CD8-positive, alpha-beta memory T cell (primary cell): ENCODE measurements around the gene RANBP1. TPM values are rescaled to one million over a fixed set of nuclear protein-coding genes. Genes with fewer than 3 reads are reported as not detected.

Experiments used
- CTCF ChIA-PET: fragments of 350-600 bp; sonication (Branson Sonifier 250); formaldehyde crosslinking; loops from one replicate; lab custom pipeline; 2021; ENCODE audit warnings: antibody characterized with exemption; lab: Charles Lee
- POLR2A ChIA-PET: fragments of 350-600 bp; sonication (Branson Sonifier 250); formaldehyde crosslinking; loops from one replicate; lab custom pipeline; 2021; ENCODE audit warnings: antibody characterized with exemption; lab: Charles Lee
- DNase-seq, 5 donors: peaks; one replicate each; pipeline versions ENCODE4 v3.0.0 to v3.0.0-alpha.2; 2020 to 2022; ENCODE audit warnings: mixed read lengths in 1 of 5
- H3K27ac ChIP-seq: one replicate; pipeline ENCODE4 v1.7.0; 2013; ENCODE audit warnings: low read depth, mild to moderate bottlenecking, low read length, moderate library complexity
- H3K27me3 ChIP-seq: 2 replicates; pipeline ENCODE4 v1.7.0; 2013; ENCODE audit warnings: low read length, mild to moderate bottlenecking; ENCODE audit not compliant: insufficient read depth, poor library complexity, severe bottlenecking
- H3K36me3 ChIP-seq: 2 replicates; pipeline ENCODE4 v1.7.0; 2013; ENCODE audit warnings: mild to moderate bottlenecking, low read length, moderate library complexity; ENCODE audit not compliant: insufficient read depth
- H3K4me1 ChIP-seq: 2 replicates; pipeline ENCODE4 v1.7.0; 2013; ENCODE audit warnings: mild to moderate bottlenecking, low read length, moderate library complexity; ENCODE audit not compliant: insufficient read depth
- H3K4me3 ChIP-seq: 2 replicates; pipeline ENCODE4 v1.7.0; 2013; ENCODE audit warnings: mild to moderate bottlenecking, low read length
- H3K9me3 ChIP-seq: 2 replicates; pipeline ENCODE4 v1.7.0; 2013; ENCODE audit warnings: mild to moderate bottlenecking, low read length
- H3K27ac Mint-ChIP-seq, 8 donors: one replicate each; pipeline ENCODE4 v1.8.0; 2020 to 2021; ENCODE audit warnings: mixed read lengths in 8 of 8, mild to moderate bottlenecking in 6 of 8, inconsistent platforms in 3 of 8, moderate library complexity in 3 of 8
- H3K27me3 Mint-ChIP-seq, 2 donors: one replicate each; pipeline ENCODE4 v1.8.0; 2020 to 2021; ENCODE audit warnings: mixed read lengths in 2 of 2, mild to moderate bottlenecking in 1 of 2, moderate library complexity in 1 of 2
- H3K36me3 Mint-ChIP-seq, 3 donors: one replicate each; pipeline ENCODE4 v1.8.0; 2020 to 2021; ENCODE audit warnings: mixed read lengths in 3 of 3, inconsistent platforms in 1 of 3, mild to moderate bottlenecking in 1 of 3
- H3K4me1 Mint-ChIP-seq, 3 donors: one replicate each; pipeline ENCODE4 v1.8.0; 2020 to 2021; ENCODE audit warnings: mixed read lengths in 3 of 3, inconsistent platforms in 1 of 3, mild to moderate bottlenecking in 1 of 3
- H3K4me3 Mint-ChIP-seq, 7 donors: one replicate each; pipeline ENCODE4 v1.8.0; 2020 to 2021; ENCODE audit warnings: mixed read lengths in 7 of 7, mild to moderate bottlenecking in 6 of 7, moderate library complexity in 4 of 7, inconsistent platforms in 2 of 7
- H3K9me3 Mint-ChIP-seq, 5 donors: one replicate each; pipeline ENCODE4 v1.8.0; 2020 to 2022; ENCODE audit warnings: mixed read lengths in 5 of 5, mild to moderate bottlenecking in 3 of 5, moderate library complexity in 2 of 5, inconsistent platforms in 1 of 5
- polyA plus RNA-seq: library from polyadenylated mRNA; unstranded; fragments of 300-500 nt; fragmentation: Illumina TruSeq; gene quantifications from one replicate; pipeline ENCODE4 v1.2.3, GENCODE V29; 2021
- total RNA-seq, 2 experiments: library from RNA; stranded (reverse); gene quantifications; one replicate each; pipeline ENCODE4 v1.2.3, GENCODE V29; 2021

Gene RANBP1
- total and polyA plus RNA-seq, 3 experiments from 2014 or later: 102 to 459 (median 436) TPM

DNA sequence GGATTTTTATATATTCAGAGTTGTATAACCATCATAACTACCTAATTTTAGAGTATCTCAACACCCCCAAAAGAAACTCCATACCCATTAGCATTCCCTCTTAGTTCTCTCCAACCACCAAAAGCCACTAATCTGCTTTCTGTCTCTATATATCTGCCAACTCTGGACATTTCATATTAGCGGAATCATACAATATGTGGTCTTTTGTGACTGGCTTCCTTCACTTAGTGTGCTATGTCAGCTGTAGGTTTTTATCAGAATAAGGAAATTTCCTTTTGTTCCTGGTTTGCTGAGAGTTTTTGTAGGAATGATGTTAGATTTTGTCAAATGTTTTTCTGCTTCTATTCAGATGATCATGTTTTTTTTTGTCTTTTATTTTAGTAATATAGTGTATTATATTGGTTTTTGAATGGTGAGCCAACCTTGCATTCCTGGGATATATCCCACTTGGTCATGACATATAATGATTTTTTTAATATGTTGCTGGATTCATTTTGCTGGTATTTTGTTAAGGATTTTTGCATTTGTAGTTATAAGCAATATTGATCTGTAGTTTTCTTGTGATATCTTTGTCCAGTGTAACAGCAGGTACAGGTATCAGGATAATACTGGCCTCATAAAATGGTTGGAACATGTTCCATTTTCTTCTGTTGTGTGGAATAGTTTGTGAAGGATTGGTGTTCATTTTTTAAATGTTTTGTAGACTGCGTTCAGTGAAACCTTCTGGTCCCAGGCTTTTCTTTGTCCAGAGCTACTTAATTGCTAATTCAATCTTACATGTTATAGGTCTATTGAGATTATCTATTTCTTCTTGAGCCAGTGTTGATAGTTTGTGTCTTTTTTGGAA, 19.1 kb upstream of the RANBP1 start:
- POLR2A ChIA-PET: no interaction called here
- H3K27me3 Mint-ChIP-seq: no peaks in the 10 kb centered on the region
- peaks cover 0 to 2% (median 0%) of the 10 kb centered on the region in 5 donors for H3K9me3 Mint-ChIP-seq
- no peaks in the 10 kb centered on the region for H3K27me3 ChIP-seq
- H3K27ac Mint-ChIP-seq: peak overlapping the region in 4 of 8 donors; percentile 15 to 96 (median 70)
- no peaks in the 10 kb centered on the region for H3K9me3 ChIP-seq
- H3K4me1 ChIP-seq: peaks cover 36% of the 10 kb centered on the region
- no peak for DNase-seq
- no peak overlapping the region for H3K4me3 Mint-ChIP-seq
- no peak overlapping the region for H3K27ac ChIP-seq
- H3K36me3 Mint-ChIP-seq: peaks cover 11 to 68% (median 22%) of the 10 kb centered on the region in 3 donors
- H3K4me3 ChIP-seq: no peak overlapping the region
- CTCF ChIA-PET: interaction anchor here (1.7 kb wide), 1 partner anchor 14 kb away, joined by 5 read pairs; no protein-coding TSS in a partner anchor
- H3K4me1 Mint-ChIP-seq: peaks cover 46 to 77% (median 72%) of the 10 kb centered on the region in 3 donors
- peaks cover 59% of the 10 kb centered on the region for H3K36me3 ChIP-seq

DNA sequence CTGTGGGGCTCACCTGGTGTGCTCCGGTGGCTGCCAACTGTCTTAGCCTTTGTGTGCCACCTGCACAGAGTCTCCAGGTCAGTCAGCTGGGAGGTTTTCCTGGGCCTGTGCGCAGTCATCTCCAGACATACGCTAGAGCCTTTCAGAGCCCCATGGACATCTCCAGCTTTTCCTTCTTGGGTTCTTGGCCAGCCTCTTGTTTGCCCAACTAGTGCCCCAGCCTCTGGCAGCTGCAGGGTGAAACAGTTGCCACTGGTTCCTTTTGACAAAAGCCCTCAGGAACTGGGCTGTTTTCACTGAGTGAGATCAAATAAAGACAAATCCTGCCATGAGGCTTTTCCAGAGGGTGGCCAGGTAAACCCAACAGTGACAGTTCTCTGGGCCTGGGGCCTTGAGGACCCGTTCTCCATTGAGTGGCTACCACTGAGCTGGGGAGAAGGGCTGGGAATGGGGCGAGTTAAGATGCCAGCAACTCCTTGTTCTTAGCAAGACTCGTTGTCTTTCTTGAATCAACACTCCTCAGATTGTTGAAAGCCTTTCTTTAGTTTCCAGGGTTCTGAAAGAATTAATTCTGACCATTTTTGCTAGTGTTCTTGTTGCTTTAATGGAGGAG, 16.7 kb upstream of the RANBP1 start:
- Histone ChIP-seq H3K4me1 (peaks cover 28% of the 10 kb centered on the region), H3K4me3 (no peak overlapping the region), H3K27ac (peak overlapping the region; percentile 10), H3K27me3 (no peaks in the 10 kb centered on the region), H3K36me3 (peaks cover 46% of the 10 kb centered on the region), H3K9me3 (no peaks in the 10 kb centered on the region)
- Mint-ChIP-seq H3K36me3 (peaks cover 11 to 61% (median 24%) of the 10 kb centered on the region in 3 donors), H3K4me1 (peaks cover 37 to 61% (median 54%) of the 10 kb centered on the region in 3 donors), H3K9me3 (peaks cover 0 to 2% (median 0%) of the 10 kb centered on the region in 5 donors), H3K27ac (peak overlapping the region; percentile 85 to 98 (median 96)), H3K27me3 (no peaks in the 10 kb centered on the region), H3K4me3 (peak overlapping the region in 5 of 7 donors; percentile 15 to 81 (median 71))
- ChIA-PET CTCF (no interaction called here), POLR2A (no interaction called here)
- peak in 1 of 5 donors; percentile 22 for DNase-seq

DNA sequence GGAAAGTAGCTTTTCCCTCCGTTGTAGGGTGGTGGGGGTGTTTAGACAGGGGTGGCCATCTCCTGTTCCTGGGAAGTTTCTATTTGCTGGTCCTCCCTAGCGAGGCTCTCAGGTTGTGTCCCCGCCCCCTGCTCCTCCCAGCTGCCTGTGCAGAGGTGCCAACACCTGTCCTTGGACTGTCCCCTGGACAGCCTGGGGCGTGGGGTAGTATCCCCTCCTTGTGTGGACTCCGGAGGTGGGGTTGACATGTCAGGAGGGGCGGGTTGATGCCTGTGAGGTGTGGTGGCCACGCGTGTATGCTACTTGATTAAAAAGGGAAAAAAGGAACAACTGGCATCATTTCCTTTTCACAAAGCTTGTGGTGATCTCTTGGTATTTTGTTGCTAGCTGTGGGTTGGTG, 14.3 kb upstream of the RANBP1 start:
- Histone ChIP-seq H3K27me3 (no peaks in the 10 kb centered on the region), H3K4me1 (peaks cover 28% of the 10 kb centered on the region), H3K4me3 (no peak overlapping the region), H3K36me3 (peaks cover 40% of the 10 kb centered on the region), H3K27ac (no peak overlapping the region), H3K9me3 (no peaks in the 10 kb centered on the region)
- peak in 1 of 5 donors; percentile 51 for DNase-seq
- CTCF ChIA-PET: interaction anchor here (0.9 to 1.8 kb wide), 3 partner anchors 9 to 23 kb away, joined by 3 to 7 read pairs (median 3); no protein-coding TSS in a partner anchor
- Mint-ChIP-seq H3K9me3 (peaks cover 0 to 2% (median 0%) of the 10 kb centered on the region in 5 donors), H3K4me1 (peaks cover 37 to 53% (median 42%) of the 10 kb centered on the region in 3 donors), H3K27ac (peak overlapping the region; percentile 70 to 98 (median 96)), H3K36me3 (peaks cover 5 to 60% (median 13%) of the 10 kb centered on the region in 3 donors), H3K27me3 (no peaks in the 10 kb centered on the region), H3K4me3 (peak overlapping the region in 1 of 7 donors; percentile 36)
- POLR2A ChIA-PET: interaction anchor here (1.1 to 1.4 kb wide), 3 partner anchors 9 to 16 kb away, joined by 3 to 4 read pairs (median 3); partner anchors contain the start of gene TRMT2A

DNA sequence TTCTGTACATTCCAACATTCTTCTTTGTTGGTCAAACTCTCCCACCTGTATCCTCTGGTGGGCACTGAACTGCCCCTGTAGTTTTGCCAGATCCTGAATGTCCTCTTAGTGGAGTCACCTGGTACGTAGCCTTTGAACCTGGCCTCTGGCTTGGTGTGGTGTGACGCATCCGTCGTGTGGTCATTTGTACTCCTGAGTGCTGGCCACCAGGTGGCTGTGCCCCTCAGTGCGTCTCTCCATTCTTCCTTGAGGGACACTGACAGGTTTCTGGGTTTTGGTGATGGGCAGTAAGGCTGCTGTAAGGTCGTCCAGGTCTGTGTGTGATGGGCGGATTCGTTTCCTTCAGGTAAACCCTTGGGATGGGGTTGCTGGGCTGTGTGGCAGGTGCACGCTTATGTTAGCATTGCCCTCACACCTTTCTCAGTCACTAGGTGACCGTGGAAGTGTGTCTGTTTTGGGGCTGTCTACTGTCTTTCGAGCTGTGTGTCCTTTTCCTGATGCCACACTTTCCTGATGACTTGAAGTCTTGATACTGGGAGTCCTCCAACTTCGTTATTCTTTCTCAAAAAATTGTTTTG, 13.6 kb upstream of the RANBP1 start:
- H3K4me1 Mint-ChIP-seq: peaks cover 34 to 51% (median 38%) of the 10 kb centered on the region in 3 donors

DNA sequence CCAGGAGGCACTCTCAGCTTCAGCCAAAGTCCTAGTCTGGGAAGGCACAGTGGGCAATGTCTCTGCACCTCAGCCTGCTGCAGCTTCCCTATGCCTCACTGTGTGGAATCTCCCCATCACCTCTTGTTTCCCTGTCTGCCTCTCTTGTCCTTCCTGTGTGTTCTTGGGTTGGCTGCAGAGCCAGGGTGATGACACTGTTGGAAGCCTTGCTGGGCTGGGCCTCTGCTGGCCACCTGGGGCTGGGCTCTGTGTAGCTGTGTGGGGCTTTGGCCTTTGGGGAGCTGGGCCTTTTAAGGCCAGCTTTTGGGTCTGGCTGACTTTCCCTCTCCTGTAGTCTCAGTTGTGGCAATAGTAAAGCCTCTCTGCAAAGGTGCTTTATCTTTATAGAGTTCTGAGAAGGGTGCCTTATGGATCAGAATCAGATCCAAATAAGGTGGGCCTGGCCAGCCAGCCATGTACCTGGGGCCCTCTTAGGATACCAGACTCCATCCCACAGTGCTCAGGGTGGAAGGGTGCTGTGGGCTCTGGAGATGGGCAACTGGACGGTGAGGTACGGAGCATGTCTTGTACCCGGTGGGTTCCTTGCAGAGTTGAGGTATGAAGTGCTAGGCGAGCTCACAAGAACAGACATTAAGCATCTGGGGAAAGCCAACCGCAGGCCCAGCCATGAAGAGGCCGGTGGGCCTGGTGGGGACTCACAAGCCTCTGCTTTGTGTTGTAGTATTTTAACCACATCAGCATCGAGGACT, 10.3 kb upstream of the RANBP1 start:
- Mint-ChIP-seq H3K27me3 (no peaks in the 10 kb centered on the region), H3K4me1 (peaks cover 7 to 21% (median 9%) of the 10 kb centered on the region in 3 donors), H3K4me3 (no peak overlapping the region), H3K9me3 (no peaks in the 10 kb centered on the region), H3K27ac (peak overlapping the region in 2 of 8 donors; percentile 44 to 72), H3K36me3 (peaks cover 0 to 67% (median 8%) of the 10 kb centered on the region in 3 donors)
- peaks cover 53% of the 10 kb centered on the region for H3K36me3 ChIP-seq
- no peak overlapping the region for H3K4me3 ChIP-seq
- H3K9me3 ChIP-seq: no peaks in the 10 kb centered on the region
- H3K27me3 ChIP-seq: no peaks in the 10 kb centered on the region
- peak in 1 of 5 donors; percentile 25 for DNase-seq
- H3K4me1 ChIP-seq: peaks cover 6% of the 10 kb centered on the region
- ChIA-PET POLR2A (no interaction called here), CTCF (no interaction called here)
- H3K27ac ChIP-seq: no peak overlapping the region

More for the DNA sequence above, 13.6 kb upstream of the RANBP1 start:
- peak in 1 of 5 donors; percentile 18 for DNase-seq
- CTCF ChIA-PET: interaction anchor here (1.3 kb wide), 1 partner anchor 11 kb away, joined by 3 read pairs; no protein-coding TSS in a partner anchor
- Mint-ChIP-seq H3K9me3 (no peaks in the 10 kb centered on the region), H3K27ac (peak overlapping the region; percentile 72 to 98 (median 92)), H3K27me3 (no peaks in the 10 kb centered on the region), H3K4me3 (no peak overlapping the region), H3K36me3 (peaks cover 1 to 61% (median 9%) of the 10 kb centered on the region in 3 donors)
- Histone ChIP-seq H3K27me3 (no peaks in the 10 kb centered on the region), H3K27ac (no peak overlapping the region), H3K4me3 (no peak overlapping the region), H3K36me3 (peaks cover 40% of the 10 kb centered on the region), H3K9me3 (no peaks in the 10 kb centered on the region), H3K4me1 (peaks cover 28% of the 10 kb centered on the region)
- POLR2A ChIA-PET: no interaction called here

DNA sequence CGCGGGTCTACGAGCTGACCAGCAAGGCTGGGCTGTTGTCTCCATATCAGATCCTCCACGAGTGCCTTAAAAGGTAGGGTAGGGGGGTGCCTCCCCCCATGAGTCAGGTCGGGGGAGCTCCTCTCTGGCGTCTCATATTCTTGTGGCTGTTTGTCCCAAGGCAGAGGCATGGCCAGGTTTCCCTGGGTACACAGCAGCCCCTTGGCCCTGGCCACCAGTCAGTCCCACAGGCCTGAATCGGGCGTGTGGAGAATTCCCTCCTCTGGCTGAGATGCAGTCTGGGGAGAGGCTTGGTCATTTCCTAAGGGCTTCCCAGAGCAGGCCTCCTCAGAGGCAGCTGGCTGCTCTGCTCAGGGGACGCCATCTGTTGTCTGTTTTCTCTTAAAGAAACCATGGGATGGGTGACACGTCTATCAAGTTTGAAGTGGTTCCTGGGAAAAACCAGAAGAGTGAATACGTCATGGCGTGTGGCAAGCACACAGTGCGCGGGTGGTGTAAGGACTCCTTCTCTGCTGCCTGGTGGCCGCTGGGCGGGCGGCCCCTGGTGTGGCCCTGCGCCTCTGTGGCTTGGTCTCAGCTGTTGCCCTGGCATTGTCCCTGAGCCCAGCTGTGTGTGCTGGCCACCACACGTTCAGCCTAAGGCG, 9.6 kb upstream of the RANBP1 start:
- no peak overlapping the region for H3K4me3 Mint-ChIP-seq
- Histone ChIP-seq H3K9me3 (no peaks in the 10 kb centered on the region), H3K4me1 (no peaks in the 10 kb centered on the region), H3K36me3 (peaks cover 56% of the 10 kb centered on the region), H3K27ac (no peak overlapping the region), H3K4me3 (no peak overlapping the region), H3K27me3 (no peaks in the 10 kb centered on the region)
- ChIA-PET CTCF (no interaction called here), POLR2A (no interaction called here)
- peak in 1 of 5 donors; percentile 41 for DNase-seq
- peaks cover 7 to 21% (median 7%) of the 10 kb centered on the region in 3 donors for H3K4me1 Mint-ChIP-seq
- H3K27ac Mint-ChIP-seq: peak overlapping the region in 2 of 8 donors; percentile 15 to 72
- H3K36me3 Mint-ChIP-seq: peaks cover 0 to 72% (median 8%) of the 10 kb centered on the region in 3 donors
- H3K27me3 Mint-ChIP-seq: no peaks in the 10 kb centered on the region
- no peaks in the 10 kb centered on the region for H3K9me3 Mint-ChIP-seq

DNA sequence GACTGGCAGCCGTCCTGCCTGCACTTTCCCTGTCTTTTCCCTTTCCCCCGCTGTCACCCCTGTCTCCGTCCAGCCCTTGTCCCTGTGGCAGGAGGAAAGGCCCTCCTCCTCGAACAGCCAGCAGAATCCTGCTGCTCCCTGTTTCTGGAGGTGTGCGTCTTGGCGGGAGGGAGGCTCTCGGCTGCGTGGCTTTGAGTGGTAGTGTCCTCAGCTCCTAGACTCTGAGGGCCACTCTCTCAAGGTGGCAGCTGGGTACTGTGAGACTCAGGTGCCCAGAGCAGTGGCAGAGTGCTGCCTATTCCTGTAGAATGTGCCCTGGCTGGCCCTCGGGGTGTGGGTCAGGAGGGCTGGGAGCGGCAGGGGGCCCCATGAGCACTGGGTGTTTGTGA, 9.1 kb upstream of the RANBP1 start:
- CTCF ChIA-PET: no interaction called here
- peaks cover 0 to 76% (median 8%) of the 10 kb centered on the region in 3 donors for H3K36me3 Mint-ChIP-seq
- peaks cover 58% of the 10 kb centered on the region for H3K36me3 ChIP-seq

More for the DNA sequence above, 9.1 kb upstream of the RANBP1 start:
- DNase-seq: peak in 1 of 5 donors; percentile 33
- Histone ChIP-seq H3K4me3 (no peak overlapping the region), H3K4me1 (no peaks in the 10 kb centered on the region), H3K27ac (no peak overlapping the region), H3K9me3 (no peaks in the 10 kb centered on the region), H3K27me3 (no peaks in the 10 kb centered on the region)
- Mint-ChIP-seq H3K4me3 (no peak overlapping the region), H3K9me3 (no peaks in the 10 kb centered on the region), H3K27ac (peak overlapping the region in 1 of 8 donors; percentile 15), H3K4me1 (peaks cover 9 to 23% (median 10%) of the 10 kb centered on the region in 3 donors), H3K27me3 (no peaks in the 10 kb centered on the region)
- POLR2A ChIA-PET: interaction anchor here (0.6 kb wide), 1 partner anchor 469 kb away, joined by 4 read pairs; no protein-coding TSS in a partner anchor
